ENCODE measurements around the gene IL1RAPL1. TPM values are rescaled to one million over a fixed set of nuclear protein-coding genes. Genes with fewer than 3 reads are reported as not detected.

The IL1RAPL1 gene
- total RNA-seq, 1 experiment from 2014 or later: 0.66 TPM

GRCh38 chrX:29518100-29518499 lies 930.9 kb downstream of the IL1RAPL1 start:
- no peak for DNase-seq (ENCODE audit: low spot score)

DNA sequence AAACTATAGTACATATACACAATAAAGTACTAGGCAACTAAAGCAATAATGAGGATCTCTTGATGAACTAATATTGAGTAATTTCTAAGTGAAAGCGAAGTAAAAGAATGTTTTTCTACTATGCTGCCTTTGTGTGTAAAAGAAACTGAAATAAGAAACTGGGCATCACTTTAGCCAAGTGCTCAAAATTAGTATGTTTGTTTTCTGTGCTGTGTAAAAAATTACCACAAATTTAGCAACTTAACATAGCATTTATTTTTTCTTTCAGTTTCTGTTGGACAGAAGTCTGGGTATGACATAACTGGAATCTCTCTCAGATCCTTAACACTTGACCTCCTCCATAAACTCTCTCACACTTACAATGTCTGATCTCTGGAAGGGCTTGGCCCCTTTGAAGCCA lies 941.0 kb downstream of the IL1RAPL1 start:
- no peak for DNase-seq (ENCODE audit: low spot score)

DNA sequence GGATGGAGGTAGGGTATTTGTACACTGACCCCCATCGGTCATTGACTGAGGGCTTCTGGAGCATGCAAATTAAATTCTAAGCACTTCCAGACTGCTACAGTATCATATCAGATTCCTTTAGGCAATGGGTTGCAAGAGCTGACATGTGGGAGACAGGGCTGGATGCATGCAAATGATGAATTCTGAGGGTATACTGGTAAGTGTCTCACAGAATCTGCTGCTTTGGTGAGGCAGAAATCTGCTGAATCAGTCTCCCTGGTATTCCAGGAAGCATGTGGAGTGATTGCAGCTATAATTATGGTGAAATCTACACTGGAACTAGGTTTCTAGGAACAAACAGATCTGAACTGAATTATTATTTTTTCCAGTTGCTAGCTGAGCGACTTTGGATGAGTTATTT lies 943.3 kb downstream of the IL1RAPL1 start:
- DNase-seq (ENCODE audit: low spot score): no peak

GRCh38 chrX:29531336-29531735 lies 944.1 kb downstream of the IL1RAPL1 start:
- DNase-seq (ENCODE audit: low spot score): no peak

- DNase-seq (ENCODE audit: low spot score): no peak
Observed at GRCh38 chrX:29535212-29536162, 948.2 kb downstream of the IL1RAPL1 start.

GRCh38 chrX:29541038-29541437 lies 953.8 kb downstream of the IL1RAPL1 start:
- DNase-seq (ENCODE audit: low spot score): no peak

DNA sequence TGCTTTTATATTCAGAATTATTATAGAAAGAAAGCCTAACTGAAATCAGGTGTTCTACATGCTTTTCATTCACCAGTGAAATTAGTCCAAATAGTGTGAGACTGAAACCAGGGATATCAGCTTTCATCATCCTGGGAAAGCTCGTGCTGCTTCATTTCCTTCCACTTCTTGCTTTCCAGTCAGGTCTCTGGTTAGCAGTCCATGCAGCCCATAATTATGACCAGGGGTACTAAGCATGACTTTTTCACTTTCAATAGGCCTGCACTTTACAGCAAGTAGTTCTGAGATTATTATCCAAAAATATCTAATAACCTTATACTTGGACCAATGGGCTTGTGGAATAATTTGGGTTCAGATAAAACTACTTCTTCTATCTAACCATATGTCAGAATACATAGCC lies 954.9 kb downstream of the IL1RAPL1 start:
- DNase-seq (ENCODE audit: low spot score): no peak

GRCh38 chrX:29545878-29546277 lies 958.6 kb downstream of the IL1RAPL1 start:
- no peak for DNase-seq (ENCODE audit: low spot score)

- DNase-seq (ENCODE audit: low spot score): no peak
Observed at GRCh38 chrX:29547877-29548276, 960.6 kb downstream of the IL1RAPL1 start.

DNA sequence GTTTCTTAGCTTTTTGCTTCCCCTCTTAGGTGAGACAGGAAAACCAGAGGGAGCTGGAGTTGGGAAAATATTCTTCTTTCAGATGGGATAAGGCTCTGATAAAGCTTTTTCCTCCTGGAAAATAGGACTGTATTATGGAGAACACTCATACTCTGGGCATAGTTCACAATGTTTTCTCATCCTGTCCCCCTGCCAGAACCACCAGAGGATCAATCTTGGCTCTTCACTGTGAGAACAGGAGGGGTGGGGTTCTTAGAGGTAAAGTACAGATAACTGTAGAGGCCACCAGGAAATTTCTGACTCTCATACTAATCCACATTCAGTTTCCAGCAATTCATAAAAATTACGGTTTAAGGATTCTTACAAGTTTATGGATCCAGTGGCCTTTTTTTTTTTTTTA lies 966.3 kb downstream of the IL1RAPL1 start:
- no peak for DNase-seq (ENCODE audit: low spot score)

- DNase-seq (ENCODE audit: low spot score): no peak
Observed at GRCh38 chrX:29555465-29556091, 968.3 kb downstream of the IL1RAPL1 start.

DNA sequence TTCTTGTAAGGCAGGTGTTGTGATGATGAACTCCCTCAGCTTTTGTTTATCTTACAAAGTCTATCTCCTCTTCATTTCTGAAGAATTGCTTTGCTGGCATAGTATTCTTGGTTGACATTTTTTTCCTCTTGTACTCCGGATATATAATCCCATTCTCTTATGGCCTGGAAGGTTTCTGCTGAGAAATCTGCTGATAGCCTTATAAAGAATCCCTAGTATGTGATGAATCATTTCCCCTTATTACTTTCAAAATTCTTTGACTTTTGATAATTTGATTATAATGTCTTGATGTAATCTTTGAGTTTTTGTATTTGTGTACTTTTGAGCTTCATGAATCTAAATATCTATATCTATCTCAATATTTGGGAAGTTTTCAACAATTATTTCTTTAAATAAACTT lies 972.8 kb downstream of the IL1RAPL1 start:
- DNase-seq (ENCODE audit: low spot score): no peak

GRCh38 chrX:29561417-29561816 lies 974.2 kb downstream of the IL1RAPL1 start:
- no peak for DNase-seq (ENCODE audit: low spot score)

DNA sequence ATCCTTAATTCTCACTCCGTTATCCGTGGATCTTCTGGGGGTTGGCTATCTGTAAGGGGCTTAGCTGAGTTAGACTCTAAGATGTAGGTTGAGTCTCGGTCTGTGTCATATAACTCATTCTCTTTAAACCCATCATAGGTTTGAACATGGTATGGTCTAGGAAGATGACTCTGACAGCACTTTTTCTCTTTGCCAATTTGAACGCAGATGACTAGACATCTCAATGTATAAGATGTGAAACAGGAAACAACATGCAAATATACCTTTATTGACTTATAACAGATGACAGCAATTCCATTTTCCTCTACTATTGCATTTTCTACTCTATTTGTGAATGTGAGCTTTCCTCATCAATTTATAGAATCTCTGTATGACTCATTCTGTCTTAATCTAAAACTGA lies 993.3 kb downstream of the IL1RAPL1 start:
- DNase-seq (ENCODE audit: low spot score): no peak

DNA sequence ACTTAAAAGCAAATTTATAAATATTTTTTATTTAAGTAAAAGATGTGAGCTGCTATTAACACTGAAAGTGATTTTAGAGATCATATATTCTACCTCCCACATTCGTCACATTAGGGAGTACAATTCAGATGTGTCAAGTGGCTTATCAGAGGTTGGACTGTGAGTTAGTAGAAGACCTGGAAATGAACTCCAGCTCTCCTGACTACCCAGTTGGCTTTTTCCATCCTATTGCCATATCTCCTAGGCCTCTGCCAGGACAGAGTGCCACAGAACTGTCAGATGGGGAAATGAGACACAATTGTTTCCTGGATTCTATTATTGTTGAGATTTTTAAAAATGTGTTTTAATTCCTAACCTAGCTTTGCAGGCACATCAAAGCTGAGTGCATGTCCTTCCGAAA lies 994.0 kb downstream of the IL1RAPL1 start:
- no peak for DNase-seq (ENCODE audit: low spot score)

DNA sequence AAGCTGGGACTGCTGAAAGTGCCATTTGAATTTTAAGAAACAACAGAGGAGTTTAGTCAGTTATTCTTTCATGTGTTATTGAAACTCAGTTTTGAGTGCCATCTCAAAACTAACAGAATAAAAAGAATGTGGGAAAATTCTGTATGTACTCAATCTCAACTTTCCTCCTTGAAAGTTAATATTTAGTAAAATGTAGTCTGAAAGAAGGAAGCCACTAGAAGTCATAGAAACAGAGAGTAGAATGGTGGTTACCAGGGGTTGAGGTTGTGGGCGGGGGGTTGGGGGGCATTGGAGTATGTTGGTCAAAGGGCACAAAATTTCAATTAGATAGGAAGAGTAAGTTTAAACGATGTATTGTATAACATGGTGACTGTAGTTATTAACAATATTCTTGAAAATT lies 999.9 kb downstream of the IL1RAPL1 start:
- DNase-seq (ENCODE audit: low spot score): no peak

- no peak for DNase-seq (ENCODE audit: low spot score)
Observed at GRCh38 chrX:29590921-29591320, 1003.7 kb downstream of the IL1RAPL1 start.

- no peak for DNase-seq (ENCODE audit: low spot score)
Observed at GRCh38 chrX:29604381-29604780, 1017.1 kb downstream of the IL1RAPL1 start.

- DNase-seq (ENCODE audit: low spot score): no peak
Observed at GRCh38 chrX:29617276-29617675, 1030.0 kb downstream of the IL1RAPL1 start.

- peak; percentile 1 for DNase-seq (ENCODE audit: low spot score)
Observed at GRCh38 chrX:29617725-29618124, 1030.5 kb downstream of the IL1RAPL1 start.

- DNase-seq (ENCODE audit: low spot score): no peak
Observed at GRCh38 chrX:29627833-29628232, 1040.6 kb downstream of the IL1RAPL1 start.

DNA sequence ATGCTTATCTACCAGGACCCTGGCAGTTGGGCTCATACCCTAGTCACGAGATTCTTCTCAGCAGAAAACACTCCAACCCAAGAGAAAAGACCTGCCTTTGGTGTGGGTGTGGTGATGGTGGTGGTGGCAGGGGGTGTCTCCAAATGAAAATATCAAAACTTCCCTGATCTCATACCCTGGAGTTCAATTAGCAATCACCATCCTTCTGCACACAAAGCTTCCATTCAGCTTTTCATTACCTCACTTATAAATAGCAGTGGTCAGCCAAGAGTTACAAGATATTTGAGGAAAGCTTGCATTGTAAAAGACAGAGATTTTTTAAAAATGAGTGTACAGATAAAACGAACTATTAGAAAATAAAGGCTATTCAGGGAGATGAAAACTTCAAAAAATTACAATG lies 1047.3 kb downstream of the IL1RAPL1 start:
- no peak for DNase-seq (ENCODE audit: low spot score)

DNA sequence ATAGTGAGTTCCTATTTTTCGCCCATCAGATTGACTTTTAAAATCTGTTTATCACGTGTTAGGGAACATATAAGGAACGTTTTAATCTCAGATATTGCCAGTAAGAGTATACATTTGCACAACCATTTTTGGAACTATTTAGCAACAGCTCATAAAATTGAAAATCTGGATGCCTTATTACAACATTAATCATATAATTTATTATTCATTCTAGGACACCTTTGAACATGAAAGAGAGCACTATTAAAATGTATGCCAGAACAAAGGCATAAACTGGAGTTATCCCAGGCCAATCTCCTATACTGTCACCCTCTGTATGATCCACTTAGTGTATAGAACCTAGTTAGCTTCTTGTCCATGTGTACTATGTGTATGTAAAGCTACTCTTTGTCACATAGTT lies 1049.1 kb downstream of the IL1RAPL1 start:
- DNase-seq (ENCODE audit: low spot score): no peak
